Activated CD4-positive, alpha-beta memory T cell treated with anti-CD3 and anti-CD28 coated beads for 36 hours (primary cell): ENCODE data around the gene DAGLA. TPM values are rescaled to one million over a fixed set of nuclear protein-coding genes. Genes with fewer than 3 reads are reported as not detected.

Experiments used
- CTCF ChIA-PET: fragments of 350-600 bp; sonication (Branson Sonifier 250); formaldehyde crosslinking; loops from one replicate; lab custom pipeline; 2021; ENCODE audit warnings: antibody characterized with exemption, inconsistent platforms; lab: Charles Lee
- POLR2A ChIA-PET: fragments of 350-600 bp; sonication (Branson Sonifier 250); formaldehyde crosslinking; loops from one replicate; lab custom pipeline; 2021; ENCODE audit warnings: antibody characterized with exemption; lab: Charles Lee
- DNase-seq: peaks from one replicate; pipeline ENCODE4 v3.0.0-alpha.2; 2020
- H3K27ac Mint-ChIP-seq: one replicate; pipeline ENCODE4 v1.8.0; 2021; ENCODE audit warnings: mixed read lengths
- H3K27me3 Mint-ChIP-seq: one replicate; pipeline ENCODE4 v1.8.0; 2021; ENCODE audit warnings: mixed read lengths
- H3K36me3 Mint-ChIP-seq: one replicate; pipeline ENCODE4 v1.8.0; 2021; ENCODE audit warnings: mixed read lengths
- H3K4me1 Mint-ChIP-seq: one replicate; pipeline ENCODE4 v1.8.0; 2021; ENCODE audit warnings: low read depth, mixed read lengths
- H3K4me3 Mint-ChIP-seq: one replicate; pipeline ENCODE4 v1.8.0; 2021; ENCODE audit warnings: mild to moderate bottlenecking, mixed read lengths
- H3K9me3 Mint-ChIP-seq: one replicate; pipeline ENCODE4 v1.8.0; 2021; ENCODE audit warnings: mixed read lengths
- intact Hi-C: fragments of 100-400 bp; cut with micrococcal nuclease; formaldehyde crosslinking; loops from one replicate; pipeline ENCODE4 v1.15.1; 2023
- total RNA-seq, 2 experiments: library from RNA; stranded (reverse); gene quantifications; one replicate each; pipeline ENCODE4 v1.2.3, GENCODE V29; 2021

The DAGLA gene
- total RNA-seq, 2 experiments from 2014 or later: 0.12 to 0.15 TPM

DNA sequence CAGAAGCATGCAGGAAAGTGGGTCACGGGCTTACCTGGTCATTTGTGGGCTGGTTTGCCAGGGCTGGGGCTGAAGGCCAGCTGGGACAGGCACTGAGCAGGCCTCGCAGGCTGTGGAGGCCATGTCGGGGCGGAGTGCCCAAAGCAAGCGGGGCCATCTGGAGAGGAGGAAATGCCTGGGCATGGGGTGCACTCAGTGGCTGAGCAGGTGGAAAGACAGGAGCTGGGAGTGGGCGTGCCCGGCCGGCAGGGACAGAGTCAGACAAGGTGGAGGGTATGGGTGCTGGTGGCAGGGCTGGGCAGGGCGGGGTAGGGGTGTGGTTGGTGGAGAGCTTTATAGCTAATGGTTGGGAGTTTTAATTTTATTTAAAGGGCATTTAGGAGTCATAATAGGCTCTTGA is 27.4 kb downstream of the DAGLA start:
- H3K27ac Mint-ChIP-seq: no peak overlapping the region
- DNase-seq: no peak
- POLR2A ChIA-PET: interaction anchor here (0.6 kb wide), 1 partner anchor 100 kb away, joined by 3 read pairs; no protein-coding TSS in a partner anchor
- H3K4me1 Mint-ChIP-seq: no peaks in the 10 kb centered on the region
- no peaks in the 10 kb centered on the region for H3K9me3 Mint-ChIP-seq
- no peaks in the 10 kb centered on the region for H3K36me3 Mint-ChIP-seq
- no peak overlapping the region for H3K4me3 Mint-ChIP-seq
- no peaks in the 10 kb centered on the region for H3K27me3 Mint-ChIP-seq
- CTCF ChIA-PET: interaction anchor here (1.1 kb wide), 1 partner anchor 26 kb away, joined by 3 read pairs; no protein-coding TSS in a partner anchor
- intact Hi-C loops: no loop called here

DNA sequence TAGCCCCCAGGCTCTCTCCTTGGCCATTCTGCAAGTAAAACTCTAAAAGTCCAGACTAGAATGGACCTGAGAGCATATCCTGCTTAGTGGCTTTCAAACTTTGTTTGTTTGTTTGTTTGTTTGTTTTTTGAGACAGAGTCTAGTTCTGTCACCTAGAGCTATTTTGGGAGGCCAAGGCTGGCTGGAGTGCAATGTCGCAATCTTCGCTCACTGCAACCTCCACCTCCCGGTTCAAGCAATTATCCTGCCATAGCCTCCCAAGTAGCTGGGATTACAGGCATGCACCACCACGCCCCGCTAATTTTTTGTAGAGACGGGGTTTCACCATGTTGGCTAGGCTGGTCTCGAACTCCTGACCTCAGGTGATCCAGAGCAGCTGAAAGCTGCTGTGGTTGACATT is 28.9 kb downstream of the DAGLA start:
- H3K36me3 Mint-ChIP-seq: no peaks in the 10 kb centered on the region
- H3K4me3 Mint-ChIP-seq: no peak overlapping the region
- CTCF ChIA-PET: interaction anchor here (1.0 to 1.9 kb wide), 2 partner anchors 24 to 164 kb away, joined by 3 to 9 read pairs; no protein-coding TSS in a partner anchor
- no peak overlapping the region for H3K27ac Mint-ChIP-seq
- H3K9me3 Mint-ChIP-seq: no peaks in the 10 kb centered on the region
- no peaks in the 10 kb centered on the region for H3K4me1 Mint-ChIP-seq
- DNase-seq: no peak
- intact Hi-C loops: no loop called here
- POLR2A ChIA-PET: no interaction called here
- H3K27me3 Mint-ChIP-seq: no peaks in the 10 kb centered on the region

DNA sequence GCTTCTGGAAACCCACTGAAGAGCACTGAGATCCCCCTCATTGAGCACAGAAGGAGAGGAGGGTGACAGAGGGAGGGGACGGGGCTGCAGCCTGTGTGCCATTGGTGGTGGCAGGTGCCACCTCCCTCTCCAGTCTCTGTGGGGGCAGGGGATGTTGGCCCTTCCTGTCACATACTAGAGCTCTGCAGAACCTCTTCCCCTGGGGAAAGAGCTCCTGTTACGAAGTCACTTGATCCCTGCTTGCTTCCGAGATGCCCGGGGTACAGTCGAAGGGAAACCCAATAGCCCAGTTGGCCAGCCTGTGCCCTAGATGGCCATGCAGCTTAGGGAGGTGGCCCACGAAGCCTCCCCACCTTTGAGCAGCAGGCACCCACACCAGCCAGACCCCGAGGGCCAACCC is 29.4 kb downstream of the DAGLA start:
- Mint-ChIP-seq H3K27ac (no peak overlapping the region), H3K4me1 (no peaks in the 10 kb centered on the region), H3K36me3 (no peaks in the 10 kb centered on the region), H3K9me3 (no peaks in the 10 kb centered on the region), H3K27me3 (no peaks in the 10 kb centered on the region), H3K4me3 (no peak overlapping the region)
- no peak for DNase-seq
- intact Hi-C loops: no loop called here
- ChIA-PET CTCF (interaction anchor here (0.9 to 1.9 kb wide), 3 partner anchors 15 to 69 kb away, joined by 3 to 9 read pairs (median 3); no protein-coding TSS in a partner anchor), POLR2A (no interaction called here)

DNA sequence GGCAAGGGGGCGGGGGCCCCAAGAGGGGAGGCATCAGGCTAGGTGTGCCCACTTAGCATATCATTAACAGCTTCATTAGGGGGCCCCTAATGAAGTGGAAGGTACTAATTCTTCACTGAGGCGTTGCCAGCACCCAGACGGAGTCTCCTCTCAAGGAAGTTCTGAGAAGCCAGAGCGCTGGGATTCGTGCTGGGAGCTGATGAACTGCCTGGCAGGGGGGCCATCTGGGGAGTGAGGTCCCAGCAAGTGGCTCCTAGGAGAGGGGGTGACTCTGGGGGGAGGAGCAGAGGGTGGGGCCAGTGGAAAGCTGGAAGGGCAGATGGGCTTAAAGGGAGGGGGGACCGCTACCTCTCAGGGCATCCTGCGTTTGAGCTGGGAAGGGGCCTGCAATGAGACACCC is 29.8 kb downstream of the DAGLA start:
- intact Hi-C loops: no loop called here
- Mint-ChIP-seq H3K4me3 (no peak overlapping the region), H3K4me1 (no peaks in the 10 kb centered on the region), H3K36me3 (no peaks in the 10 kb centered on the region), H3K27ac (no peak overlapping the region), H3K9me3 (no peaks in the 10 kb centered on the region), H3K27me3 (no peaks in the 10 kb centered on the region)
- DNase-seq: no peak
- ChIA-PET CTCF (interaction anchor here (0.9 to 1.9 kb wide), 4 partner anchors 15 to 71 kb away, joined by 3 to 9 read pairs (median 3); no protein-coding TSS in a partner anchor), POLR2A (no interaction called here)

DNA sequence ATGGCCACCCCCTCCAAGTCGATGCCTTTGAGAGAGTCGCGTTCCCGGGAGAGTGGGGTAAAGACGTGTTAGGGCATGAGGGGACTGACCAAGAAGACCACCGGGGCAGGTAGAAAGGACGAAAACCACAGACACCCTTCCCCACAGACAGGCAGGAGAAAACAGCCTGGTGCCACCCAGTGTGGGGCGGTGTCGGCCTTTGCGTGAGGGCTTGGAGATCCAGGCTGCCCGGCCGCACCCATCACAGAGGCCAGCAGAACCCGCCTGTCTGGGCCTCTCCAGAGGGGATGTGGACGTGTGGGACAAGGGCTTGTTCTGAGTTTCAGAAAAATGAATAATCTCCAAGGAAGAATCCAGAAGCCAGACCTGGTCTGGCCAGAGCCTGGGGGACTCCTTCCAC is 30.8 kb downstream of the DAGLA start:
- no peaks in the 10 kb centered on the region for H3K4me1 Mint-ChIP-seq
- no peaks in the 10 kb centered on the region for H3K36me3 Mint-ChIP-seq
- no peaks in the 10 kb centered on the region for H3K27me3 Mint-ChIP-seq
- POLR2A ChIA-PET: no interaction called here
- H3K27ac Mint-ChIP-seq: no peak overlapping the region
- no peaks in the 10 kb centered on the region for H3K9me3 Mint-ChIP-seq
- no peak for DNase-seq
- intact Hi-C loops: no loop called here
- CTCF ChIA-PET: no interaction called here
- no peak overlapping the region for H3K4me3 Mint-ChIP-seq

DNA sequence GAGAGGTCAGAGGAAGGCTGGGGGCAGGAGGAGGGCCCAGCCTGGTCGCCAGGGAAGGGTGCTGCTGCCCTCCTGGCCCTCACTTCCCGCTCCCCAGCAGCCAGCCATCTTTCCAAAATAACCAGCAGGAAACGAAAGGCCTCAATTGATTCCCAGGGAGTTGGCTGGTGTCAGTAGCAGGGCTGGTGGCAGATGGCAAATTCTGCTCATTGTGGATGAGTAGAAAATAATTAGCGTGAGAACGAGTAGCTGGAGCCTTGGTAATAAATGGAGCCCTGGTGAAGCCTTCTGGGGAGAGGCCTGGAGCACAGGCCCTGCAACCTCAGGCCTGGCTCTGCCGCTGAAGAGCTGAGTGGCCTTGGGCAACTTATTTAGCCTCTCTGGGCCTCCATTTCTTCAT is 31.3 kb downstream of the DAGLA start:
- POLR2A ChIA-PET: no interaction called here
- no peak for DNase-seq
- Mint-ChIP-seq H3K4me3 (no peak overlapping the region), H3K4me1 (no peaks in the 10 kb centered on the region), H3K36me3 (no peaks in the 10 kb centered on the region), H3K27ac (no peak overlapping the region), H3K27me3 (no peaks in the 10 kb centered on the region), H3K9me3 (no peaks in the 10 kb centered on the region)
- CTCF ChIA-PET: no interaction called here
- intact Hi-C loops: no loop called here

DNA sequence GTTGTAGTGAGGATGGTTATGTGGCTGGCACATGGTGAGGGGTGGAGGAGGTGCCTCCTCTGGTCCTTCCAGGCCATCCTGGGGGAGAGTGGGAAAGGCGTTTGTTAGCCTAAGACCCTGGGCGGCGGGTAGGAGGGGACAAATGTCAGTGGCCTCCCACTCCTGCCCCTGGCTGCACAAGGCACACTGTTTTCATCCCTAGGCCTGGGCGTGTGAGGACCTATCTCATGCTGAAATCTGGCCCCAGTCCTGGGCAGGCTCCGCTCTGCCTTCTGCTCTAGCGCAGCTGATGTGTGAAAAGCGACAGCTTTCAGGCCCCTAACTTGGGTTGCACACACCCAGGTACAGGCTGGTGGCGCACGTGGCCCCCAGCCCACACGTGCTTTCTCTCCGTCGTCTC is 32.1 kb downstream of the DAGLA start:
- Mint-ChIP-seq H3K27me3 (no peaks in the 10 kb centered on the region), H3K27ac (no peak overlapping the region), H3K4me1 (no peaks in the 10 kb centered on the region), H3K9me3 (no peaks in the 10 kb centered on the region), H3K36me3 (no peaks in the 10 kb centered on the region), H3K4me3 (no peak overlapping the region)
- intact Hi-C loops: no loop called here
- ChIA-PET CTCF (no interaction called here), POLR2A (no interaction called here)
- no peak for DNase-seq

DNA sequence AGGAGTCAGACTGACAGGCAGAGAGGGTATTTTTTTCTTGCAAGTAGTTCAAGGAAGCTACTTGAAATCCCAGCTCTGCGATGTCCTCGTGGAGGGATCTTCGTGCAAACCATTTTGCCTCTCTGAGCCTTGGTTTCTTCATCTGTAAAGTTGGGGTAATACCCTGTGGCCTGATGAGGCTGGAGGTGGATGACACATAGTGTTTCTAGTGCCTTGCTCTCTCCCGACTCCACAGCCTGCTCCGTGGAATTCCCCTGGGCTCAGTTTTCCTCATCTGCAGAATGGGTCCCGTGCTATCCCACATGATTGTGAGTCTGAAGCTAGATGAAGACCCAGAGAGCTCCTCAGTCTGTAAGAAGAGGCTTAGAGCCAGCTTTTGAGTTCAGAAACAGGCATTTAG is 32.7 kb downstream of the DAGLA start:
- no peaks in the 10 kb centered on the region for H3K4me1 Mint-ChIP-seq
- CTCF ChIA-PET: interaction anchor here (1.2 to 1.5 kb wide), 2 partner anchors 21 to 74 kb away, joined by 3 to 6 read pairs; no protein-coding TSS in a partner anchor
- H3K27me3 Mint-ChIP-seq: no peaks in the 10 kb centered on the region
- H3K27ac Mint-ChIP-seq: no peak overlapping the region
- POLR2A ChIA-PET: no interaction called here
- no peak for DNase-seq
- intact Hi-C loops: no loop called here
- no peaks in the 10 kb centered on the region for H3K36me3 Mint-ChIP-seq
- H3K4me3 Mint-ChIP-seq: no peak overlapping the region
- H3K9me3 Mint-ChIP-seq: no peaks in the 10 kb centered on the region

DNA sequence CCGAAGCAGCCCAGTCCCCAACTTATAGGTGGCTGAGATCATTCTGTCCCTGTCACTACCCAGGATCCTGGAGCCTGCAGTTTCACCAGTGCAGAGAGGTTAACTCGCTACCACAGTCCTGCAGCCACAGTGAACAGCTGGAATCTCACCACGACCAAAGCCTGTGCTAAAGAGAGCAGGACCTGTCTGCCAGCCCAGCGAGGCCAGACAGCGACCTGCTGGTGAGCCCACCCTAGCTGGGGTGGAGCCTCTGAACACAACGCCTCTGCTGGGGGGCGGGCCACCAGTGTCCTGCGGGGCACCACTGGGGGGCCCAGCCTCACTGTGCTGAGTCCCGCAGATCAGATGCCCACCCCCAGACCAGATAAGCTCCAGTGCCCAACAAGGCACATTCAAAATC is 33.3 kb downstream of the DAGLA start:
- Mint-ChIP-seq H3K4me1 (no peaks in the 10 kb centered on the region), H3K27ac (no peak overlapping the region)

DNA sequence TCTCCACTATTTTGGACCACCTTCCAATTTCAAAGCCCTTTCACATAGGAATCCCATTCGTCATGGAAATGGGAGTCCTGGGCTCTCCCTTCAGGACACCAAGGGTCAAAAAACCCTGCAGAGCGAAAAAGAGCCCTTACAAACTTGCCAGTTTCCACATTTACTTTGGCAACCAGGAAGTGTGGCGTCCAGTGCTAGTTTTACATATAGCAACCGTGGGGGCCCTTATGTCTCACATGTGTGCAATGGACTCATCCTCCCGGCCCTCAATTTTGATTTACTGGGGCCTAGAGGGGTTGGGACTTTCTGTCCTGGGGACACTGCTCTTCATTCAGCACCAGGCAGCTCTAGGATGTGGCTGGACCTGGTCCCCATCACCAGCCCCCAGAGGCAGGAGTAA is 33.7 kb downstream of the DAGLA start:
- H3K27me3 Mint-ChIP-seq: no peaks in the 10 kb centered on the region
- ChIA-PET POLR2A (no interaction called here), CTCF (interaction anchor here (1.2 to 1.5 kb wide), 2 partner anchors 19 to 75 kb away, joined by 3 to 6 read pairs; no protein-coding TSS in a partner anchor)
- H3K9me3 Mint-ChIP-seq: no peaks in the 10 kb centered on the region
- no peaks in the 10 kb centered on the region for H3K36me3 Mint-ChIP-seq
- H3K4me1 Mint-ChIP-seq: no peaks in the 10 kb centered on the region
- H3K27ac Mint-ChIP-seq: no peak overlapping the region
- H3K4me3 Mint-ChIP-seq: no peak overlapping the region
- DNase-seq: no peak
- intact Hi-C loops: no loop called here

More for the DNA sequence above, 33.3 kb downstream of the DAGLA start:
- H3K4me3 Mint-ChIP-seq: no peak overlapping the region
- CTCF ChIA-PET: interaction anchor here (1.2 to 1.5 kb wide), 2 partner anchors 20 to 74 kb away, joined by 3 to 6 read pairs; no protein-coding TSS in a partner anchor
- POLR2A ChIA-PET: no interaction called here
- no peak for DNase-seq
- H3K36me3 Mint-ChIP-seq: no peaks in the 10 kb centered on the region
- H3K9me3 Mint-ChIP-seq: no peaks in the 10 kb centered on the region
- intact Hi-C loops: no loop called here
- no peaks in the 10 kb centered on the region for H3K27me3 Mint-ChIP-seq

DNA sequence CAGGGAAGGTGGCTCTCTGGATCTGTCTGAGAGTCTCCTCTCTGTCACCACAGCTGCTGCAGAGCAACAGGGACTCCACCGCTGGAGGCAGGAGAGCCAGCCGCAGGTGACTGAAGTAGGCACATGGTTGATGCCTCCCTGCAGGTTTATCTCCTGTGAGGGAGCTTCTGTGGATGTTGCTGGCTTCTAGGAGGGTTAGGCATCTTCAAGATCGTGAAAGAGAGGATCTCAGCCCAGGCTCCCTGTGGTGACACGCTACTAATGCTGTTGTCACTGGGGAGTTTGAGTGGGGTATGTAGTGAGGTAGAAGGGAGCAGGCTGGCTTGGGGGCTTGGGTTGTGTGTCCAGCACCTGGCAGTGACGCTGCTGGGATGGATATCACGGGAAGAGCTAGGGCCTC is 34.1 kb downstream of the DAGLA start:
- intact Hi-C loops: no loop called here
- POLR2A ChIA-PET: no interaction called here
- Mint-ChIP-seq H3K4me1 (no peaks in the 10 kb centered on the region), H3K9me3 (no peaks in the 10 kb centered on the region), H3K27me3 (no peaks in the 10 kb centered on the region), H3K4me3 (no peak overlapping the region), H3K27ac (no peak overlapping the region), H3K36me3 (no peaks in the 10 kb centered on the region)
- DNase-seq: no peak
- CTCF ChIA-PET: interaction anchor here (1.2 to 1.5 kb wide), 2 partner anchors 19 to 75 kb away, joined by 3 to 6 read pairs; no protein-coding TSS in a partner anchor

DNA sequence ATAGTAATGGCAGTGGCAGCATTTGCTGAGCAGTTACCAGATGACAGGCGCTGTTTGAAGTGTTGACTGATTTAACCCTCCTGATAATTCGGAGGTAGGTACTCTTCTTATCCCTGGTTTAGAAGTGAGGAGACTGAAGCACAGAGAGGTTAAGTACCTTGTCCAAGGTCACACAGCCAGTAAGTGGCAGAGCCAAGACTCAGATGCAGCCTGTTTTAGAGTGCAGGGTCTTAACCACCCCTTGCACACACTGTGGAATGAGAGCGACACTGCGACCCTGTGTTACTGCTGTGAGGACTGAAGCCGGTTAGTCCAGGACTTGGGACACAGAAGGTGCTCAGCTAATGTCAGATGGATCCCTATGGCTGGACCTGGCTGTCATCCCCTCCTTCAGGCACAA is 34.7 kb downstream of the DAGLA start:
- Mint-ChIP-seq H3K27ac (no peak overlapping the region), H3K27me3 (no peaks in the 10 kb centered on the region), H3K4me3 (no peak overlapping the region), H3K4me1 (no peaks in the 10 kb centered on the region), H3K9me3 (no peaks in the 10 kb centered on the region), H3K36me3 (no peaks in the 10 kb centered on the region)
- no peak for DNase-seq
- intact Hi-C loops: no loop called here
- POLR2A ChIA-PET: no interaction called here
- CTCF ChIA-PET: interaction anchor here (1.0 kb wide), 1 partner anchor 18 kb away, joined by 3 read pairs; no protein-coding TSS in a partner anchor

DNA sequence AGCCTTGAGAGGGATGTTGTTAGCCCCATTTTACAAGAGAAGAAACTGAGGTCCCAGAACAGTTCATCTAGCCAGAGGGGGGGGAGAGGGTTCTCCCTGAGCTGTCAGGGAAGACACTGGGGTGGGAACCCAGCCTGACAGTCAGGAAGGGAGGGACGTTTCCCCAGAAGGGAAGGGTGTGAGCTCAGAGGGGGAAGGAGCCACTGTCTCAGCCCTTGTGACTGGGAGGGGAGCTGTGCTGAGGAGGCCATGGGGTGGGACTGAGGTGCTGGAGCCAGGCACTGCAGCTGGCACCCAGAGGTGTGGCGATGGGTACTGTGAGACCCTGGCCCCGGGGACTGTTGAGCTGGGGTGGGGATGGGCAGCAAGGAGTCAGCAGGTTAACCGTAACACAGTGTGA is 35.7 kb downstream of the DAGLA start:
- Mint-ChIP-seq H3K4me3 (no peak overlapping the region), H3K27me3 (no peaks in the 10 kb centered on the region), H3K36me3 (no peaks in the 10 kb centered on the region), H3K9me3 (no peaks in the 10 kb centered on the region), H3K27ac (no peak overlapping the region), H3K4me1 (no peaks in the 10 kb centered on the region)
- DNase-seq: no peak
- ChIA-PET POLR2A (no interaction called here), CTCF (interaction anchor here (0.7 kb wide), 1 partner anchor 77 kb away, joined by 3 read pairs; no protein-coding TSS in a partner anchor)
- intact Hi-C loops: no loop called here
